ENCODE data around the gene CACNA1A.

CACNA1A gene

DNA sequence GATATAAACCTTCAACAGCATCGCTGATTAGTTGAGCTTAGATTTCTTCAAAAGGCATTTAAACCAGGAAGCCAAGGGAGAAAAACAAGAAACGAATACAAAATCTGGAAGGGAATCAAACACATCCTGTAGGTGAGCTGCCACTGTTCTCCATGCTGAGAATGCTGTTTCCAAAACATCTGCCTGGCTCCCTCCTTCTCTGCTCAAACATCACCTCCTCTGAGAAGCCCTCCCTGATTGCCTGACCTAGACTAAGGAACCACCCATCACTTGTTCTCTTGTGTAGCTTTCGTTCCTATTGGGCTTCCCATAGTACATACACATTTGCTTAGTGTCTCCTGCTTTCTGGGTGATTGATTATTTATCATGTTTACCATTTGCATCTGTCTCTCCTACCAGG lies 152.7 kb downstream of the CACNA1A start:
- intact Hi-C loops (cut with micrococcal nuclease) = no loop called here
- Mint-ChIP-seq H3K36me3 (ENCODE audit: low read depth) (no peaks in the 10 kb centered on the region), H3K27me3 (no peaks in the 10 kb centered on the region), H3K27ac (no peak overlapping the region), H3K4me3 (no peak overlapping the region), H3K9me3 (peaks cover 7% of the 10 kb centered on the region), H3K4me1 (ENCODE audit: low read depth) (no peaks in the 10 kb centered on the region)

DNA sequence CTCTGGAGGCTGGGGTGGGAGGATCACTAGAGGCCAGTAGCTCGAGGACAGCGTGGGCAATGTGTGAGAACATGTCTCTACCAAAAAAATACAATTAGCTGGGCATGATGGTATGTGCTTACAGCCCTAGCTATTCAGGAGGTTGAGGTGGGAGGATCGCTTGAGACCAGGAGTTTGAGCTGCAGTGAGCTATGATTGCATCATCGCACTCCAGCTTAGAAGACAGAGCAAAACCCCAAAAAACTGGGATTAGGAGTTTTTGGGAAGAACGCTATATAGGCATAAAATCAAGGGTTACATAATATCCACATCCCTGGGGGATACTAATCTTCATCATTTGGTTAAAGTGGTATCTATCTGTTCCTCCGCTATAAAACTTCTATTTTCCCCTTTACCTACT lies 155.5 kb downstream of the CACNA1A start:
- H3K27me3 Mint-ChIP-seq = peaks cover 6% of the 10 kb centered on the region
- H3K4me3 Mint-ChIP-seq = no peak overlapping the region
- no peaks in the 10 kb centered on the region for H3K36me3 Mint-ChIP-seq (ENCODE audit: low read depth)
- intact Hi-C loops (cut with micrococcal nuclease) = no loop called here
- H3K4me1 Mint-ChIP-seq (ENCODE audit: low read depth) = no peaks in the 10 kb centered on the region
- H3K27ac Mint-ChIP-seq = no peak overlapping the region
- peaks cover 7% of the 10 kb centered on the region for H3K9me3 Mint-ChIP-seq

DNA sequence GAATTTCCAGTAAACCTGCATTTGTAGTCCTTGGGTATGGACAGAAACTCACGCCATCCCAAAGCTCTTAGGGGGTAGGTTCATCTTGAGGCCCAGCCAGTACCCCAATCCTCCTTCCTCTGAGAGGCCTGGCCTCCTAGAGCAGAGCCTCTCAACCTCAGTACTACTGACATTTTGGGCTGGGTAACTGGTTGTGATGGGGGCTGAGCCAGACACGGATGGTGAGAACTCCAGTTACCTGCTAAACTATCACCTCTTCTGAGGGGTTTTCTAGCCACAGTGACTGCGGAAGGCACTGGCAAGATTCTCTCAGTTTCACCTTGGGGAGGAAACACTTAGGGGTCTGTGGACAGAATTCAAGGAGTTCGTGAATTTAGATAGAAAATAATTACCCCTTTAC lies 156.2 kb downstream of the CACNA1A start:
- Mint-ChIP-seq H3K4me3 (no peak overlapping the region), H3K4me1 (ENCODE audit: low read depth) (no peaks in the 10 kb centered on the region), H3K36me3 (ENCODE audit: low read depth) (no peaks in the 10 kb centered on the region), H3K9me3 (peaks cover 7% of the 10 kb centered on the region), H3K27me3 (peaks cover 6% of the 10 kb centered on the region), H3K27ac (no peak overlapping the region)
- intact Hi-C loops (cut with micrococcal nuclease) = no loop called here

DNA sequence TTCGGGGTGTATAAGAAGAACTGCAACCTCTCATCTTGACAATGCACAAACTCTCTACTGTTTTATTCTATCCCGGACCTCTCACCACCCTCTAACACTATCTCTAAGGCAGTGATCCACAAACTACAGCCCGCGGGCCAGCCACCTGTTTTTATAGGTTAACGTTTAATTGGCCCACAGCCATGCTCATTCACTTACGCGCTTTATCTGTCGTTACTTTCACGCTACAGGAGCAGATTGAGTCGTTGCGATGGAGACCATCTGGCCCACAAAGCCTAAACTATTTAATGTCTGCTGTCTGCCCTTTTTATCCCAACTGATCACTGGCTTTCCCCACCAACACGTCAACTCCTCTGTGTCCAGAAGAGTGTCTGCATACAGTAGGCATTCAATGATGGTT lies 158.9 kb downstream of the CACNA1A start:
- intact Hi-C loops (cut with micrococcal nuclease) = no loop called here
- Mint-ChIP-seq H3K4me3 (no peak overlapping the region), H3K27me3 (peaks cover 7% of the 10 kb centered on the region), H3K36me3 (ENCODE audit: low read depth) (no peaks in the 10 kb centered on the region), H3K27ac (no peak overlapping the region), H3K9me3 (peaks cover 9% of the 10 kb centered on the region), H3K4me1 (ENCODE audit: low read depth) (no peaks in the 10 kb centered on the region)

DNA sequence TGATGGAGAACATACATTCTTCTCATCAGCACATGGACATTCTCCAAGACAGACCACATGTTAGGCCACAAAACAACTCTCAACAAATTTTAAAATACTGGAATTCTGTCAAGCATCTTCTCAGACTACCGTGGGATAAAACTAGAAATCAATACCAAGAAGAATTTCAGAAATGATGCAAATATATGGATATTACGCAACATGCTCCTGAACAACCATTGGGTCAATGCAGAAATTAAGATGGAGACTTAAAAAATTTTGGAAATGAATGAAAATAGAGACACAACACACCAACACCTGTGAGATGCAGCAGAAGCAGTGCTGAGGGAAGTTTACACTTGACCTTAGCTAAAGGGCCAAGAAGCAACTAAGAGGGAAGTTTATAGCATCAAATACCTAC lies 162.8 kb downstream of the CACNA1A start:
- Mint-ChIP-seq H3K27me3 (peaks cover 13% of the 10 kb centered on the region), H3K4me3 (no peak overlapping the region), H3K36me3 (ENCODE audit: low read depth) (no peaks in the 10 kb centered on the region), H3K9me3 (peaks cover 6% of the 10 kb centered on the region), H3K4me1 (ENCODE audit: low read depth) (no peaks in the 10 kb centered on the region), H3K27ac (no peak overlapping the region)
- intact Hi-C loops (cut with micrococcal nuclease) = no loop called here

DNA sequence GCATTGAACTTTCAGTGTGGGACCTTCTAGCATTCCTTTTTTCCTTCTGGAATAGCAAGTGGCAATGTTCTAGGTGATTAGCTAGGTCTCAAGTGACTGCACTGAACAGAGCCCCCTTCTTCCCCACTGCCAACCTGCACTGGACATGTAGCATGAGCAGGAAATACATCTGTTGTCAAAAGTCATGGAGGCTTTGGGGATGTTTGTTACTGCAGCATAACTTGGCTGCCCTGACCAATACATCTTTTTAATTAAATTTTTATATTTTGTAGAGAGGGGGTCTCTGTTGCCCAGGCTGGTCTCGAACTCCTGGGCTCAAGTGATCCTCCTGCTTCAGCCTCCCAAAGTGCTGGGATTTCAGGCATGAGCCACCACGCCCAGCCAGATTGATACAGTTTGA lies 163.6 kb downstream of the CACNA1A start:
- Mint-ChIP-seq H3K27ac (no peak overlapping the region), H3K9me3 (peaks cover 6% of the 10 kb centered on the region), H3K27me3 (peaks cover 10% of the 10 kb centered on the region), H3K4me3 (no peak overlapping the region), H3K36me3 (ENCODE audit: low read depth) (no peaks in the 10 kb centered on the region), H3K4me1 (ENCODE audit: low read depth) (no peaks in the 10 kb centered on the region)
- intact Hi-C loops (cut with micrococcal nuclease) = no loop called here

DNA sequence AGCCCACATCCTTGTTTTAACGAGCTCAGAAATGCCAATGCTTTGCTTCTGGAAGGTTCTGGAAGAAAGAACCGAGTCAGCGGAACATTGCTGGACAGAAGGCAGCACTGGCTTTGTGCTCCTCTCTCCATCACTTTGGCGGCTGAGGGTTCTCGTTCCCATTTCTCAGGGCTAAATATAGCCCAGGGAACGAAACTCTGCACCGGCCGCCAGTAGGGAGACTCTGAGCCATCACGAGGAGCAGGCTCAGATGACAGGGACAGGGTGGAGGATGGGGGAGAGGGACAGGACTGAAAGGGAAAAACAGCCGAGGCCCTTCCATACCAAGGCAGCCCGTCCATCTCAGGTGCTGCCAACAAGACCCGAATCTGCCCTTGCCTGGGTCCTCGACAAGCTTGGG lies 166.4 kb downstream of the CACNA1A start:
- Mint-ChIP-seq H3K27me3 (peaks cover 7% of the 10 kb centered on the region), H3K36me3 (ENCODE audit: low read depth) (no peaks in the 10 kb centered on the region), H3K27ac (no peak overlapping the region), H3K4me1 (ENCODE audit: low read depth) (no peaks in the 10 kb centered on the region), H3K9me3 (peaks cover 25% of the 10 kb centered on the region), H3K4me3 (no peak overlapping the region)
- intact Hi-C loops (cut with micrococcal nuclease) = no loop called here

DNA sequence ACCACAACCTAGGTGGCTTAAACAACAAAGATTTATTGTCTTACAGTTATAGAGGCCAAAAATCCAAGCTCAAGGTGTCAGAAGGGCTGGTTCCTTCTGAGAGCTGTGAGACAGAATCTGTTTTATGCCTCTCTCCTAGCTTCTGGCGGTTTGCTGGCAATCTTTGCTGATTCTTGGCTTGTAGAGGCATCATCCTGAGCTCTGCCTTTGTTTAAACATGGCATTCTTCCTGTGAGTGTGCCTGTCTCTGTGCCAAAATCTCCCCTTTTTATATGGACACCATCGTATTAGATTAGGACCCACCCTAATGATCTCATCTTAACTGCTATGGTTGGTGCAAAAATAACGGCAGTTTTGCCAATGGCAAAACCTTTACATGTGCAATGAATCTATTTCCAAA lies 169.1 kb downstream of the CACNA1A start:
- H3K27ac Mint-ChIP-seq = no peak overlapping the region
- no peaks in the 10 kb centered on the region for H3K36me3 Mint-ChIP-seq (ENCODE audit: low read depth)
- no peak overlapping the region for H3K4me3 Mint-ChIP-seq
- no peaks in the 10 kb centered on the region for H3K4me1 Mint-ChIP-seq (ENCODE audit: low read depth)
- peaks cover 6% of the 10 kb centered on the region for H3K27me3 Mint-ChIP-seq
- intact Hi-C loops (cut with micrococcal nuclease) = no loop called here
- peaks cover 21% of the 10 kb centered on the region for H3K9me3 Mint-ChIP-seq

DNA sequence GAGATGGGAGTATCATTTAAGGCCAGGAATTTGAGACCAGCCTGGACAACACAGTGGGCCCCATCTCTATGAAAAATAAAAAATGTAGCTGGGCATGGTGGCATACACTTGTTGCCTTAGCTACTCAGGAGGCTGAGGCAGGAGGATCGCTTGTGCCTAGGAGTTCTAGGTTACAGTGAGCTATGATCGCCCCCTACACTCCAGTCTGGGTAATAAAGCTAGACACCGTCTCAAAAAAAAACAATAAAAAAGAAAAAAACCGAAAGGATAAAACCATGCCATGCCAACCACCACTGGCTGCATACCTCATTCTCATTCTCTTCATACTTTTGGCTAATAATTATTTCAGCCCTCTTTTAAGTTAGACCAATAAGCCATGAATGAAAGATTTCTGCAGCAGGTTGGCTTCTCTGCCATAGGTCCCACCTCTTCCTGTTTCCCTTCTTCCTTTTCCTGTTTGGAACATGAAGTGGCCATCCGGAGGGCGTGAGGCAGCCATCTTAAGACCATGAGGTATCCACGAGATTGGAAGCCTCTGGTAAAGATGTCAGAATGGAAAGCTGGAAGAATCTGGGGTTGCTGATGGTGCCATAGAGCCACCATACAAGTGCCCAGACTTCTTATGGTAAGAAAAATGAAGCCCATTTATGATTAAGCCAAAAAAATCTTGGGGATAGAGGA lies 171.3 kb downstream of the CACNA1A start:
- peaks cover 1% of the 10 kb centered on the region for H3K27me3 Mint-ChIP-seq
- no peak overlapping the region for H3K27ac Mint-ChIP-seq
- H3K9me3 Mint-ChIP-seq = peaks cover 19% of the 10 kb centered on the region
- H3K4me3 Mint-ChIP-seq = no peak overlapping the region
- H3K36me3 Mint-ChIP-seq (ENCODE audit: low read depth) = no peaks in the 10 kb centered on the region
- intact Hi-C loops (cut with micrococcal nuclease) = no loop called here
- H3K4me1 Mint-ChIP-seq (ENCODE audit: low read depth) = no peaks in the 10 kb centered on the region

DNA sequence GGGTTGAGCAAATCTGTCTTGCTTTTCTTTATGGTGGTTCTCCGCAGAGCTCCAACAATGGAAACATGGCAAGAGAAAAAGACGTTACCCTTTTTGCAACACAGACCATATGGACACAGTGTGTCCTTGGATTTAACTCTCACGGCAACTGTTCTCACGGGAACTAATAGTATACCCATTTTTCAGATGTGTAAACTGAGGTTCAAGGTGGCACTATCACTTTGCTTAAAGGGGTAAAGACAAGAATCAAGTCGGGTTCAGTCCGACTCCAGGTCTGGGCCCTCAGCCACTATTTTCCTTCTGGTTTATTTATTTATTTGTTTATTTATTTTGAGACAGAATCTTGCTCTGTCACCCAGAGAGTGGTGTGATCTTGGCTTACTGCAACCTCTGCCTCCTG lies 176.0 kb downstream of the CACNA1A start:
- Mint-ChIP-seq H3K9me3 (peaks cover 3% of the 10 kb centered on the region), H3K36me3 (ENCODE audit: low read depth) (no peaks in the 10 kb centered on the region), H3K27me3 (peaks cover 1% of the 10 kb centered on the region), H3K27ac (no peak overlapping the region), H3K4me1 (ENCODE audit: low read depth) (no peaks in the 10 kb centered on the region), H3K4me3 (no peak overlapping the region)
- intact Hi-C loops (cut with micrococcal nuclease) = no loop called here

DNA sequence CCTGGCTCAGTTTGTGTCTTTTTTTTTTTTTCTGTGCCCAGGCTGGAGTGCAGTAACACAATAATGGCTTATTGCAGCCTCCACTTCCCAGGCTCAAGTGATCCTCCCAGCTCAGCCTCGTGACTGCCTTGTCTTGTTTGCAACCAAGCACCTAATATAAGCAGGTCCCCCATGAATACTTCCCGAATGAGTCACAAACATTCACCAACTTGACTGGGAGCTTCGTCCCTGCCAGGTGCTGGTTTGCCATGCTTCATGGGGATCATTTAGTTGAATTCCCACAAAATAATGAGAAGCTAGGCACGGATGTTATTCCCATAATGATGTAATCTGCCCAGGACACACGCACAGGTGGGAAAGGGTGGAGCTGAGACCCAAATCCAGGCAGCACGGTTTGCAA lies 176.5 kb downstream of the CACNA1A start:
- Mint-ChIP-seq H3K4me1 (ENCODE audit: low read depth) (no peaks in the 10 kb centered on the region), H3K27ac (no peak overlapping the region), H3K27me3 (peaks cover 1% of the 10 kb centered on the region), H3K9me3 (no peaks in the 10 kb centered on the region), H3K36me3 (ENCODE audit: low read depth) (no peaks in the 10 kb centered on the region), H3K4me3 (no peak overlapping the region)
- intact Hi-C loops (cut with micrococcal nuclease) = no loop called here

DNA sequence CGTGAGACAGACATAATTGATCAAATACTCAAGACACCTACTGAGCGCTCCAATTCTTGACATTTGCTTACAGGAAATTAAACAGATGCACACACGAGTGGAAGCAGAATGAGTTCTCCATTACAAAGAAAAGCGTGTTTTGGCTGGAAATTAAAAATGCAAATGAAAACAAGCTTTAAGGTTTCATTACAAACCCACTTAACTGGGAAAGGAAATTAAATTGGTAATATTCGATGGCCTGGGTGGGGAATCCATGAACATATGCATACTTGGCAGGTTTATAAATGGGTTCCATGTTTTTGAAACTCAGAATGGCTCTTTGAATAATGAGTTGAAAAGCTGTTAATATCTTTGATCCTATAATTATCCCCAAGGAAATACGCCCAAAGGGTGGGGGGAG lies 178.0 kb downstream of the CACNA1A start:
- H3K27ac Mint-ChIP-seq = no peak overlapping the region
- no peaks in the 10 kb centered on the region for H3K36me3 Mint-ChIP-seq (ENCODE audit: low read depth)
- intact Hi-C loops (cut with micrococcal nuclease) = no loop called here
- H3K9me3 Mint-ChIP-seq = no peaks in the 10 kb centered on the region
- H3K4me3 Mint-ChIP-seq = no peak overlapping the region
- H3K27me3 Mint-ChIP-seq = peaks cover 1% of the 10 kb centered on the region
- H3K4me1 Mint-ChIP-seq (ENCODE audit: low read depth) = no peaks in the 10 kb centered on the region

DNA sequence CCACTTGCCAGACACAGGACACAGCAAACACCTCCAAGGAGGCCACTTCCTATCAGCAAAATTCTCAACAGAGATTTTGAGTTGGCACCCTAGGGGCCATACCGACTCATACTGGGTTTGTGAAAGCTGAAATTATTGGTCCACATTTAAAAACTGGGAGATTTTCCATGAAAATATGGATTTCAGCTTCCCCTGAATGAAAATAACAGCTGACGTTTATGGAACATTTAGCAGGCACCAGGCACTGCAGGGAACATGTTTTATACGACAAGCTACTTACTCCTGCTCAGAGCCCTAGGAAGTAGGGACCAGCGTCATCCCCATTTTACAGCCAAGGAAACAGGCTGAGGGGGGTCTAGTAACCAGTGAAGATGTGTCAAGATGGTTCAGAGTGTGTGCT lies 186.8 kb downstream of the CACNA1A start:
- intact Hi-C loops (cut with micrococcal nuclease) = no loop called here
- H3K27me3 Mint-ChIP-seq = peaks cover 12% of the 10 kb centered on the region
- H3K36me3 Mint-ChIP-seq (ENCODE audit: low read depth) = no peaks in the 10 kb centered on the region
- H3K4me3 Mint-ChIP-seq = no peak overlapping the region
- H3K9me3 Mint-ChIP-seq = no peaks in the 10 kb centered on the region
- no peaks in the 10 kb centered on the region for H3K4me1 Mint-ChIP-seq (ENCODE audit: low read depth)
- H3K27ac Mint-ChIP-seq = no peak overlapping the region

DNA sequence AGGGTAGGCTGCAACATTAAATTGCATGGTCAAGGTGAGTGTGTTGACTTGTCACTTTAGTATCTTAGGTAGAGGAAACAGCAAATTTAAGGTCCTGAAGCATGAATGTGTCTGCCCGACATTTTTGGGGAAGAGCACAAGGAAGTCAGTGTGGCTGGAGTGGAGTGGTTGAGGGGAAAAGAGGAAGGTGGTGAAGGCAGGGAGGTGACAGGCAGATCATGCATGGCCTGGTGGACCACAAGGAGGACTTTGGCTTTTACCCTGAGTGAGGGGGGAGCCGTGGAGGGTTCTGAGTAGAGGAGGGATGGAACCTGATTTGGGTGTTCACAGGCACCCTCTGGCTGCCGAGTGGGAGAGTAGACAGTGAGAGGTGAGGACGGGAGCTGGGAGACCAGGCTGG lies 188.1 kb downstream of the CACNA1A start:
- no peak overlapping the region for H3K27ac Mint-ChIP-seq
- H3K4me3 Mint-ChIP-seq = no peak overlapping the region
- intact Hi-C loops (cut with micrococcal nuclease) = no loop called here
- H3K9me3 Mint-ChIP-seq = no peaks in the 10 kb centered on the region
- peaks cover 13% of the 10 kb centered on the region for H3K27me3 Mint-ChIP-seq
- no peaks in the 10 kb centered on the region for H3K36me3 Mint-ChIP-seq (ENCODE audit: low read depth)
- no peaks in the 10 kb centered on the region for H3K4me1 Mint-ChIP-seq (ENCODE audit: low read depth)

DNA sequence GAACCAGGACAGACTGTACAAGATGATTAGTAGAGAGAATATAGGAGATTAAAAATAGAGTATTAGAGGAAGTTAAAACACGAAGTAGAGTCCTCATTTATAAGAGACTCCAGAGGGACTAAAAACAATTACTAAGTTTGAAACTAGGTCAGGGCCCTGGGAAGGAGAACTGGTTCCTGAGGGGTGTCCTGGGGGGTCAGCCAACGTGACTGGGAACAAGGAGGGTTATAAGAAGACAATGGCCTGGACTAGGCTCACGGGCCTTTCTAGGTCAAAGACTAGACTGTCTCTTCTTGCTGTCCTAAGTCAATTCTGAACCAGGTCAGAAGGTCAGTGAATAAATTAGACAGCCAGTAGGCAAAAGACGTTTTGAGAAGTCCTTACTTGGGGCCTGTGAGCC lies 190.8 kb downstream of the CACNA1A start:
- no peak overlapping the region for H3K27ac Mint-ChIP-seq
- H3K36me3 Mint-ChIP-seq (ENCODE audit: low read depth) = no peaks in the 10 kb centered on the region
- H3K4me1 Mint-ChIP-seq (ENCODE audit: low read depth) = no peaks in the 10 kb centered on the region
- H3K27me3 Mint-ChIP-seq = peaks cover 11% of the 10 kb centered on the region
- H3K4me3 Mint-ChIP-seq = no peak overlapping the region
- intact Hi-C loops (cut with micrococcal nuclease) = no loop called here
- H3K9me3 Mint-ChIP-seq = no peaks in the 10 kb centered on the region

Data from dendritic cell treated with granulocyte-macrophage colony-stimulating factor and Interleukin-4, amounts not matched to agents 40 ng/mL and 50 ng/mL, for 4 days (primary cell).